NT2/D1 (cell line): ENCODE data around the gene GNAQ.
"Not testable (repeated sequence)": the region's sequence is repeated elsewhere in the genome, so short reads cannot be mapped to it uniquely, and the experiment has no call there.

Experiments
- DNase-seq: peaks from one replicate; pipeline ENCODE4 v3.0.0-alpha.2; 2011; ENCODE audit warnings: low read depth, low spot score
- H3K27me3 ChIP-seq: 2 replicates; pipeline ENCODE4 v1.6.0; 2011; ENCODE audit warnings: mild to moderate bottlenecking; ENCODE audit not compliant: insufficient read length, insufficient read depth
- H3K36me3 ChIP-seq: 2 replicates; pipeline ENCODE4 v1.6.1; 2011; ENCODE audit warnings: mild to moderate bottlenecking, low read length, mixed read lengths; ENCODE audit not compliant: insufficient read depth, insufficient read length
- H3K4me1 ChIP-seq: 2 replicates; pipeline ENCODE4 v1.5.1; 2011; ENCODE audit not compliant: insufficient read depth, insufficient read length
- H3K4me3 ChIP-seq: 2 replicates; pipeline ENCODE4 v1.5.1; 2011; ENCODE audit warnings: low read depth; ENCODE audit not compliant: insufficient read length
- H3K9ac ChIP-seq: 2 replicates; pipeline ENCODE4 v1.6.0; 2011; ENCODE audit warnings: low read depth; ENCODE audit not compliant: insufficient read length
- H3K9me3 ChIP-seq: 2 replicates; pipeline ENCODE4 v1.5.1; 2011; ENCODE audit warnings: mild to moderate bottlenecking, low read length; ENCODE audit not compliant: insufficient read depth
- SUZ12 ChIP-seq: IDR thresholded peaks from 2 replicates; pipeline ENCODE4 v1.6.1; 2011; ENCODE audit not compliant: insufficient read length, insufficient read depth; ENCODE audit errors: extremely low read depth
- YY1 ChIP-seq: IDR thresholded peaks from 2 replicates; pipeline ENCODE4 v1.6.1; 2011; ENCODE audit not compliant: insufficient read length, insufficient read depth
- ZNF274 ChIP-seq: IDR thresholded peaks from 2 replicates; pipeline ENCODE4 v1.6.1; 2011; ENCODE audit warnings: mild to moderate bottlenecking, low read depth, low read length

GNAQ gene

GRCh38 chr9:78031444-78031892 is at the start of gene GNAQ:
GNAQ (minus strand) TSS chr9:78031811; CDS start chr9:78031235, 576 bp downstream.
- DNase-seq: no peak
- H3K4me3 ChIP-seq: peak within 1 kb of the TSS; percentile 90
- peak within 1 kb of the TSS; percentile 94 for H3K9ac ChIP-seq

GRCh38 chr9:78074385-78075291 is 43.0 kb upstream of the GNAQ start:
- Histone ChIP-seq H3K9me3 (no peaks in the 10 kb centered on the region), H3K4me1 (no peaks in the 10 kb centered on the region), H3K36me3 (no peaks in the 10 kb centered on the region), H3K4me3 (no peak overlapping the region), H3K27me3 (no peaks in the 10 kb centered on the region), H3K9ac (no peak overlapping the region)
- no peak for DNase-seq
- TF ChIP-seq SUZ12: no peak
- TF ChIP-seq ZNF274: no peak
- TF ChIP-seq YY1: no peak

More at GRCh38 chr9:78031444-78031892, at the start of gene GNAQ:
- H3K27me3 ChIP-seq: no peaks in the 10 kb centered on the region
- H3K36me3 ChIP-seq: no peaks in the 10 kb centered on the region
- peaks cover 3% of the 10 kb centered on the region for H3K4me1 ChIP-seq
- TF ChIP-seq YY1 (no peak), ZNF274 (no peak), SUZ12 (no peak)
- no peaks in the 10 kb centered on the region for H3K9me3 ChIP-seq

GRCh38 chr9:78073722-78074121 is 42.1 kb upstream of the GNAQ start:
- no peaks in the 10 kb centered on the region for H3K4me1 ChIP-seq
- no peaks in the 10 kb centered on the region for H3K27me3 ChIP-seq
- H3K9me3 ChIP-seq: no peaks in the 10 kb centered on the region
- H3K36me3 ChIP-seq: no peaks in the 10 kb centered on the region
- H3K4me3 ChIP-seq: no peak overlapping the region
- H3K9ac ChIP-seq: no peak overlapping the region
- no peak for TF ChIP-seq ZNF274
- no peak for TF ChIP-seq YY1
- TF ChIP-seq SUZ12: no peak
- DNase-seq: no peak

- Histone ChIP-seq H3K36me3 (no peaks in the 10 kb centered on the region), H3K9me3 (0 out of 2 replicates have a peak, but pooled peaks cover 2% of the 10 kb centered on the region), H3K4me1 (no peaks in the 10 kb centered on the region), H3K4me3 (no peak overlapping the region), H3K27me3 (no peaks in the 10 kb centered on the region), H3K9ac (no peak overlapping the region)
- no peak for DNase-seq
- no peak for TF ChIP-seq SUZ12
- TF ChIP-seq YY1: no peak
- TF ChIP-seq ZNF274: no peak
Measured at GRCh38 chr9:78072586-78073199, 41.1 kb upstream of the GNAQ start.

- H3K9ac ChIP-seq: no peak overlapping the region
- no peaks in the 10 kb centered on the region for H3K27me3 ChIP-seq
- no peak for DNase-seq
- H3K36me3 ChIP-seq: no peaks in the 10 kb centered on the region
- peaks cover 23% of the 10 kb centered on the region for H3K9me3 ChIP-seq
- no peaks in the 10 kb centered on the region for H3K4me1 ChIP-seq
- TF ChIP-seq YY1 (no peak), ZNF274 (no peak), SUZ12 (no peak)
- H3K4me3 ChIP-seq: no peak overlapping the region
Measured at GRCh38 chr9:78070521-78070920, 38.9 kb upstream of the GNAQ start.

GRCh38 chr9:78064075-78064474 is 32.5 kb upstream of the GNAQ start:
- Histone ChIP-seq H3K9me3 (peaks cover 31% of the 10 kb centered on the region), H3K4me1 (no peaks in the 10 kb centered on the region), H3K36me3 (no peaks in the 10 kb centered on the region), H3K4me3 (no peak overlapping the region), H3K27me3 (no peaks in the 10 kb centered on the region), H3K9ac (no peak overlapping the region)
- TF ChIP-seq ZNF274 (no peak), SUZ12 (no peak), YY1 (no peak)
- DNase-seq: no peak

- DNase-seq: no peak
- no peak for TF ChIP-seq YY1
- no peak for TF ChIP-seq SUZ12
- no peak for TF ChIP-seq ZNF274
- Histone ChIP-seq H3K36me3 (no peaks in the 10 kb centered on the region), H3K4me1 (no peaks in the 10 kb centered on the region), H3K9ac (no peak overlapping the region), H3K4me3 (no peak overlapping the region), H3K9me3 (peaks cover 29% of the 10 kb centered on the region), H3K27me3 (no peaks in the 10 kb centered on the region)
Measured at GRCh38 chr9:78062710-78063109, 31.1 kb upstream of the GNAQ start.

- not testable (repeated sequence) for H3K36me3 ChIP-seq, H3K4me1 ChIP-seq, H3K27me3 ChIP-seq, H3K9ac ChIP-seq, H3K4me3 ChIP-seq, H3K9me3 ChIP-seq, DNase-seq
Measured at GRCh38 chr9:78054218-78054617, 22.6 kb upstream of the GNAQ start.
